Upper lobe of left lung (tissue), 4 donors: Measurements from ENCODE around the gene NR3C1.

Experiments
- EP300 ChIP-seq, 4 donors: sonication (generic); formaldehyde crosslinking; IDR thresholded peaks; one replicate each; pipeline ENCODE4 v1.5.1; 2017; ENCODE audit warnings: antibody characterized with exemption in 4 of 4, control low read depth in 2 of 4
- POLR2A ChIP-seq, 4 donors: fragments of 450-650 bp; IDR thresholded peaks; one replicate each; pipeline ENCODE4 v1.5.1; 2016 to 2017; ENCODE audit warnings: antibody characterized with exemption in 4 of 4, mild to moderate bottlenecking in 2 of 4
- POLR2AphosphoS5 ChIP-seq, 2 donors: sonication (generic); formaldehyde crosslinking; IDR thresholded peaks; one replicate each; pipeline ENCODE4 v1.5.1; 2017; ENCODE audit warnings: antibody characterized with exemption in 2 of 2

DNA sequence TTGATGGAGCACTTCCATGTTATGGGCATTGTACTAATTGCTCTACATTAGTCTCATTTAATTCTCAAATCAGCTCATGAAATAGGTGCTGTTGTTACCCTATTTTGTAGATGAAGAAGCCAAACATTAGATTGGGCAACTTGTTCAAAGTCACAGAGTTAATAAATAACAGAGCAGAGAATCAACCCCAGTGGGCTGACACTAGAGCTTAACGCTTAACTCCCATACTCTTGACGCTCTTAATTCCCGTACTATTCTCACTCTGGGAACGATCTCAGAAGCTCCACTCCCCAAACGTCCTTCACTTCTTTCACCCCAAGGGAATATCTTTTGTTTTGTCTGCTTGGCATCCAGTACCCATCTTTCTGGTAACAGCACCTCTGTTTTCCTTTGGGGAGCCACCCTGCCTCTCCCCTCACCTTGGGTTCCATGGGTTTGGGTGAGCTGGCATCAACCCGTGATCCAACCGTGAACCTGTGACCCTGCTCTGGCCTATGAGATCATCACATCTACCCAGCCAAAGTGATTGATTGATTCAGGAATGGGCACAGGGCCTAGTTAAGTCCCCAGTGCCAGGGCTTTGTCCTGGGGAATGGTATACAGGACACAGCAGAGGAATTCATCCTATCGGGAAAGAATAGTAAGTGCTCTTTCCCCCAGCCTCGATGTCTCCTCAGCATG, 169.2 kb downstream of the NR3C1 start:
- no peak for TF ChIP-seq EP300 (IDR thresholded peaks at IDR 0.05)
- TF ChIP-seq POLR2A (IDR thresholded peaks at IDR 0.05): no peak
- TF ChIP-seq POLR2AphosphoS5 (IDR thresholded peaks at IDR 0.05): no peak
